Breast epithelium (tissue), 4 donors: Measurements from ENCODE around the gene POLA1. TPM values are rescaled to one million over a fixed set of nuclear protein-coding genes. Genes with fewer than 3 reads are reported as not detected.

Source experiments
- DNase-seq, 2 donors: peaks; one replicate each; pipeline ENCODE4 v3.0.0-alpha.2; 2019; ENCODE audit warnings: low spot score in 2 of 2
- H3K27ac ChIP-seq, 2 donors: fragments of 200-600 bp; sonication (generic) in 1 of 2; one replicate each; pipeline ENCODE4 v1.5.1; 2016 to 2019; ENCODE audit warnings: mild to moderate bottlenecking in 1 of 2
- H3K27me3 ChIP-seq, 2 donors: fragments of 200-600 bp; sonication (generic) in 1 of 2; one replicate each; pipeline versions ENCODE4 v1.5.1 to v1.6.0; 2017 to 2019; ENCODE audit warnings: control low read depth in 1 of 2, mild to moderate bottlenecking in 1 of 2
- H3K36me3 ChIP-seq: fragments of 200-600 bp; one replicate; pipeline ENCODE4 v1.5.1; 2019
- H3K4me1 ChIP-seq, 2 donors: fragments of 200-600 bp; sonication (generic); one replicate each; pipeline ENCODE4 v1.5.1; 2016 to 2019; ENCODE audit warnings: control low read depth in 1 of 2
- H3K4me3 ChIP-seq, 3 donors: fragments of 200-600 bp; sonication (generic); 1 replicate in 2 of 3; 2 replicates in 1 of 3; pipeline ENCODE4 v1.5.1; 2016 to 2019; ENCODE audit warnings: mild to moderate bottlenecking in 3 of 3, moderate library complexity in 2 of 3
- H3K9me3 ChIP-seq, 2 donors: fragments of 200-600 bp; sonication (generic) in 1 of 2; one replicate each; pipeline ENCODE4 v1.5.1; 2016 to 2019; ENCODE audit warnings: control low read depth in 1 of 2
- CTCF ChIP-seq, 3 donors: fragments of 450-650 bp; IDR thresholded peaks; one replicate each; pipeline ENCODE4 v1.5.1; 2016 to 2017; ENCODE audit warnings: antibody characterized with exemption in 3 of 3, mild to moderate bottlenecking in 3 of 3, moderate library complexity in 3 of 3
- POLR2A ChIP-seq: fragments of 450-650 bp; IDR thresholded peaks from one replicate; pipeline ENCODE4 v1.6.1; 2016; ENCODE audit warnings: antibody characterized with exemption, mild to moderate bottlenecking, moderate library complexity
- POLR2AphosphoS5 ChIP-seq, 3 donors: sonication (generic); formaldehyde crosslinking; IDR thresholded peaks; one replicate each; pipeline ENCODE4 v1.6.1; 2017; ENCODE audit warnings: antibody characterized with exemption in 3 of 3
- intact Hi-C: fragments of 100-400 bp; cut with DNase I; formaldehyde crosslinking; loops from one replicate; pipeline ENCODE4 v1.15.1; 2023; ENCODE audit warnings: low total_unique reads
- total RNA-seq, 3 donors: library from RNA; depleted of rRNA; stranded (reverse); fragments of >200 nt; gene quantifications; one replicate each; pipeline ENCODE4 v1.1.0, GENCODE V29; 2016

POLA1 gene
- total RNA-seq, result 10 to 100 TPM in 2 of 3 donors, 1 to 10 TPM in 1; 8.2 to 21.8 (median 20.3) TPM

GRCh38 chrX:24693453-24694202 lies at the start of gene POLA1:
Gene POLA1, plus strand, starts transcription at chrX:24693918. Its CDS starts 44 bp downstream, at chrX:24693962.
- Histone ChIP-seq H3K4me1 (no peaks in the 10 kb centered on the region), H3K9me3 (no peaks in the 10 kb centered on the region), H3K27ac (peak within 1 kb of the TSS; percentile 78 to 92), H3K4me3 (peak within 1 kb of the TSS; percentile 62 to 78 (median 64)), H3K27me3 (no peaks in the 10 kb centered on the region), H3K36me3 (no peaks in the 10 kb centered on the region)
- intact Hi-C loops, result no loop called here
- DNase-seq, result peak; percentile 86 to 89
- TF ChIP-seq CTCF (IDR thresholded peaks at IDR 0.05) (no peak), POLR2AphosphoS5 (IDR thresholded peaks at IDR 0.05) (peak in 1 of 3 donors; percentile 55), POLR2A (no peak)

- intact Hi-C loops, result no loop called here
- Histone ChIP-seq H3K27me3 (peaks cover 0 to 39% of the 10 kb centered on the region in 2 donors), H3K36me3 (no peaks in the 10 kb centered on the region), H3K27ac (no peak overlapping the region), H3K4me3 (peak overlapping the region in 2 of 3 donors; percentile 30 to 39), H3K4me1 (no peaks in the 10 kb centered on the region), H3K9me3 (no peaks in the 10 kb centered on the region)
- DNase-seq, result no peak
- no peak for TF ChIP-seq POLR2A
- no peak for TF ChIP-seq CTCF (IDR thresholded peaks at IDR 0.05)
- TF ChIP-seq POLR2AphosphoS5 (IDR thresholded peaks at IDR 0.05), result no peak
These were observed 47.7 kb upstream of the POLA1 start for GRCh38 chrX:24646006-24646405.

GRCh38 chrX:24646745-24647182 lies 47.0 kb upstream of the POLA1 start:
- Histone ChIP-seq H3K9me3 (no peaks in the 10 kb centered on the region), H3K36me3 (no peaks in the 10 kb centered on the region), H3K27ac (no peak overlapping the region), H3K4me3 (peak overlapping the region; percentile 7 to 39 (median 30)), H3K4me1 (no peaks in the 10 kb centered on the region), H3K27me3 (peaks cover 0 to 39% of the 10 kb centered on the region in 2 donors)
- intact Hi-C loops, result no loop called here
- DNase-seq, result no peak
- TF ChIP-seq POLR2A, result no peak

GRCh38 chrX:24647257-24648058 lies 46.3 kb upstream of the POLA1 start, which contains the start of gene PCYT1B:
Gene PCYT1B, minus strand, starts transcription at chrX:24647347. Its CDS starts 242 bp downstream, at chrX:24647105.
- H3K4me1 ChIP-seq, result no peaks in the 10 kb centered on the region
- peak; percentile 32 to 50 for DNase-seq
- H3K36me3 ChIP-seq, result no peaks in the 10 kb centered on the region
- peak within 1 kb of the TSS; percentile 13 to 39 (median 30) for H3K4me3 ChIP-seq
- H3K9me3 ChIP-seq, result no peaks in the 10 kb centered on the region
- H3K27ac ChIP-seq, result no peak within 1 kb of the TSS
- intact Hi-C loops, result no loop called here
- peaks cover 0 to 39% of the 10 kb centered on the region in 2 donors for H3K27me3 ChIP-seq
- TF ChIP-seq POLR2A (no peak), POLR2AphosphoS5 (IDR thresholded peaks at IDR 0.05) (no peak), CTCF (IDR thresholded peaks at IDR 0.05) (no peak)

- no peak overlapping the region for H3K27ac ChIP-seq
- no peaks in the 10 kb centered on the region for H3K9me3 ChIP-seq
- no peaks in the 10 kb centered on the region for H3K36me3 ChIP-seq
- no peak for DNase-seq
- H3K27me3 ChIP-seq, result peaks cover 0 to 39% of the 10 kb centered on the region in 2 donors
- intact Hi-C loops, result no loop called here
- H3K4me3 ChIP-seq, result no peak overlapping the region
- no peak for TF ChIP-seq POLR2AphosphoS5 (IDR thresholded peaks at IDR 0.05)
- no peak for TF ChIP-seq POLR2A
- TF ChIP-seq CTCF (IDR thresholded peaks at IDR 0.05), result no peak
- H3K4me1 ChIP-seq, result no peaks in the 10 kb centered on the region
These were observed 45.2 kb upstream of the POLA1 start for GRCh38 chrX:24648495-24648894.
